ENCODE measurements around the gene NDUFAF3.

GRCh38 chr3:49012441-49013017 is 9.4 kb upstream of the NDUFAF3 start:
- TF ChIP-seq CTCF (conservative IDR thresholded peaks at IDR 0.05; ENCODE audit: low read length) (no peak), EZH2phosphoT487 (IDR thresholded peaks at IDR 0.05; ENCODE audit: borderline replicate concordance, low read depth, low read length) (no peak)
